ENCODE results near the gene P2RY12. TPM values are rescaled to one million over a fixed set of nuclear protein-coding genes. Genes with fewer than 3 reads are reported as not detected.

P2RY12 gene
- total RNA-seq, 2 experiments from 2014 or later, result not detected

Other genes with a start within 250 kb of the P2RY12 start
- 100 to 1,000 TPM; 144 to 181 TPM for gene GPR171, start 181.5 kb downstream of the P2RY12 start, total RNA-seq
- under 1 TPM; 0.25 to 0.27 TPM for gene P2RY14, start 106.2 kb downstream of the P2RY12 start, total RNA-seq
- gene GPR87, start 67.9 kb downstream of the P2RY12 start, total RNA-seq, result under 1 TPM; 0.22 to 0.40 TPM
- gene P2RY13, start 55.2 kb downstream of the P2RY12 start, total RNA-seq, result not detected
- not detected for gene IGSF10, start 76.3 kb upstream of the P2RY12 start, total RNA-seq

All from activated CD4-positive, alpha-beta T cell treated with anti-CD3 and anti-CD28 coated beads, Interleukin-2, amount 10 ng/mL, durations not matched to agents 7 days and 5 days (primary cell).